ENCODE measurements around the gene FKBP4. TPM values are rescaled to one million over a fixed set of nuclear protein-coding genes. Genes with fewer than 3 reads are reported as not detected.

The FKBP4 gene
- total RNA-seq, 2 donors from 2014 or later, result 25.6 to 29.2 TPM

DNA sequence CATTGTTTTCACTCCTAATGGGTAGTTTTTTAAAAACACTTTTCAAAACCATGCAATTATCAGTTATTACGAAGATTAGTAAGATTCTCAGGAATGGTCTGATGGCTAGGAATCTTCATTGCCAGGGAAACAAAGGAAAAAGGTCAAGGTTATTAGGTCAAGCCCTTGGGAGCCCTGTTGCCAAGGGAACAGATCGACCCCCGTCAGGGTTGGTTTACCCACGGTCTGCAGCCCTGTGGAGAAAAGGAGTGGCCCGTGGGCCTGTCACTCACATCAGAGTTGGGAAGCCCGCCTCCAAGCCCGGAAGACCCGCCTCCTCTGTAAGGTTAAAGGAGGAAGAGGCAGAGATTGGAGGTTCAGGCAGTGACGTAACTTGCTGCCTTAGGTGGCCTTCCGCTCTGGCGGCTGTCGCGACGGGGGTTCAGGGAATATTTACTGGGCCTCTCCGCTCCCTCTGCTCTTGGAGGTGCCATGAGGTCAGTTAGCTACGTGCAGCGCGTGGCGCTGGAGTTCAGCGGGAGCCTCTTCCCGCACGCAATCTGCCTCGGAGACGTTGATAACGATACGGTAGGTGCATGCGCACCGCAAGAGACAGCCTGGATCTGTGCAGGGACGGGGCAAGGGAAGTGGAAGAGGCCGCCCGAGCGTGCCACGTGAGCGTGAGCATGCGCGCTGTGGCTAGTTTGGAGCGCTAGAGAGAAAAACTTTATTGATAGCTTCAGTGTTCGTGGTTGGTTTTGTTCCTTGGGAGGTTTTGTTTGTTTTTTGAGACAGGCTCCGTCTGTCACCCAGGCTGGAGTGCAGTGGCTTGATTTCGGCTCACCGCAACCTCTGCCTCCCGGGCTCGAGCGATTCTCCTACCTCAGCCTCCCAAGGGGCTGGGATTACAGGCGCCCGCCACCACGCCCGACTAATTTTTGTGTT is 17.8 kb downstream of the FKBP4 start, which contains the start of gene ITFG2:
TSS of gene ITFG2 (plus strand) at position 379 of the 924 bp plus-strand sequence. CDS start at position 472, 93 bp downstream.
- Histone ChIP-seq H3K27ac (peak within 1 kb of the TSS; percentile 93 to 94), H3K27me3 (no peaks in the 10 kb centered on the region), H3K9me3 (no peaks in the 10 kb centered on the region), H3K36me3 (peaks cover 1% of the 10 kb centered on the region), H3K4me3 (peak within 1 kb of the TSS; percentile 76 to 79), H3K4me1 (peaks cover 0 to 23% of the 10 kb centered on the region in 2 donors)
- peak; percentile 98 for DNase-seq (ENCODE audit: low spot score)
- TF ChIP-seq, protein P1, sequence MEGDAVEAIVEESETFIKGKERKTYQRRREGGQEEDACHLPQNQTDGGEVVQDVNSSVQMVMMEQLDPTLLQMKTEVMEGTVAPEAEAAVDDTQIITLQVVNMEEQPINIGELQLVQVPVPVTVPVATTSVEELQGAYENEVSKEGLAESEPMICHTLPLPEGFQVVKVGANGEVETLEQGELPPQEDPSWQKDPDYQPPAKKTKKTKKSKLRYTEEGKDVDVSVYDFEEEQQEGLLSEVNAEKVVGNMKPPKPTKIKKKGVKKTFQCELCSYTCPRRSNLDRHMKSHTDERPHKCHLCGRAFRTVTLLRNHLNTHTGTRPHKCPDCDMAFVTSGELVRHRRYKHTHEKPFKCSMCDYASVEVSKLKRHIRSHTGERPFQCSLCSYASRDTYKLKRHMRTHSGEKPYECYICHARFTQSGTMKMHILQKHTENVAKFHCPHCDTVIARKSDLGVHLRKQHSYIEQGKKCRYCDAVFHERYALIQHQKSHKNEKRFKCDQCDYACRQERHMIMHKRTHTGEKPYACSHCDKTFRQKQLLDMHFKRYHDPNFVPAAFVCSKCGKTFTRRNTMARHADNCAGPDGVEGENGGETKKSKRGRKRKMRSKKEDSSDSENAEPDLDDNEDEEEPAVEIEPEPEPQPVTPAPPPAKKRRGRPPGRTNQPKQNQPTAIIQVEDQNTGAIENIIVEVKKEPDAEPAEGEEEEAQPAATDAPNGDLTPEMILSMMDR (IDR thresholded peaks at IDR 0.05), result peak in 1 of 2 donors; percentile 9

DNA sequence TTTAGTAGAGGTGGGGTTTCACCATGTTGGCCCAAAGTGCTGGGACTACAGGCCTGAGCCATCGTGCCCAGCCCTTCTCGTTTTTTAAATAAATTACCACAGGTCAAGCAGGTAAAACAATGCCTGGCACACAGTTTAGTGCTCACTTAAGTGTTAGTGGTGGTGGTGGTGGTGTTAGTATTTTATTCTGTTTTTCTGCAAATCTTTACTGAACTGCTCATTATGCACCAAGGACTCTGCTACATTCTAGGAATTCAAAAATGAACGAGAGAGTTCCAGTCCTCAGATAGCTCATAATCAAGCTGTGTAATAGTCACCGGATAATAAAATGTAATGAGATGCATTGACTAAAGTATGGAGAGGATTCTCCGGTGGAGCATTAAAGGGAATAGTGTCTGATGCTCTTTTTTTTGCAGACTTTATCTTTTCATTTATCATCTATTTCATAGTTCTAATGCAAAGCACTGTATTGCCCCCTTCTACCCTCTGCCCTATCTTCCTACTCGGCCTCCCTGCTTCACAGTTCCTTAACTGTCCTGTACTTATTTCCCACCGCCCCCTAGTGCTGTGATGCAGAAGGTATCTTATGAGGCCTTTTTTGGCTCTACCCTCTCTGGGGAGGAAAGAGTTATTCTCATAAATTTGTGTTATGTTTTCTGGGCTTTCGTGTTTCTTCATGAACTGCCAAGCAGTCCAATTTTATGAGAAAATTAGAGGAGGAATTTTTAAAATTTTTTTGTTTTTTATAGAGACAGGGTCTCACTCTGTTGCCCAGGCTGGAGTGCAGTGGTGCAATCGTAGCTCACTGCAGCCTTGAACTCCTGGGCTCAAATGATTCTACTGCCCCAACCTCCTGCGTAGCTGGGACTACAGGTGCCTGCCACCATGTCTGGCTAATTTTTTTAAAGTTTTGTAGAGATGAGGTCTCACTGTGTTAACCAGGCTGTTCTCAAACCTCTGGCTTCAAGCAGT is 18.7 kb downstream of the FKBP4 start:
- H3K9me3 ChIP-seq, result no peaks in the 10 kb centered on the region
- H3K4me3 ChIP-seq, result peak overlapping the region; percentile 76 to 79
- H3K36me3 ChIP-seq, result peaks cover 11% of the 10 kb centered on the region
- H3K4me1 ChIP-seq, result peaks cover 0 to 23% of the 10 kb centered on the region in 2 donors
- no peak for DNase-seq (ENCODE audit: low spot score)
- H3K27me3 ChIP-seq, result no peaks in the 10 kb centered on the region
- peak overlapping the region; percentile 93 to 94 for H3K27ac ChIP-seq
- TF ChIP-seq, protein P1 (IDR thresholded peaks at IDR 0.05), result peak in 1 of 2 donors; percentile 66

DNA sequence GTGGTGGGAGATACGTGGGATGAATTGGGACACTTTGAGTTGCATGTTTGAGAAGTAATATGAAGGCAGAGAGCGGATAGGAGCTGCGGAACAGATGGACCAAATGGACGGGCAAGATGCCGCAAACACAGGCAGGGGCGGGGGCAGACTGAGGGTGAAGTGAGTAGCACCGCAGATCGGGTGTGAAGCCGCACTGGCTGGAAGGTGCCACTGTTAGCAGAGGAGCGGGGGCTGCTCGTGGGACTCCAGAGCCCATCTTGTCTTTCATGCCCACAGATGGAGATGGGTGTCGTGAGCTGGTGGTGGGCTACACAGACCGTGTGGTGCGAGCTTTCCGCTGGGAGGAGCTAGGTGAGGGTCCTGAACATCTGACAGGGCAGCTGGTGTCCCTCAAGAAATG is 25.0 kb downstream of the FKBP4 start:
- Histone ChIP-seq H3K27ac (no peak overlapping the region), H3K4me3 (no peak overlapping the region), H3K27me3 (no peaks in the 10 kb centered on the region), H3K36me3 (peaks cover 64% of the 10 kb centered on the region), H3K9me3 (no peaks in the 10 kb centered on the region), H3K4me1 (no peaks in the 10 kb centered on the region)
- TF ChIP-seq, protein P1 (IDR thresholded peaks at IDR 0.05), result no peak
- DNase-seq (ENCODE audit: low spot score), result no peak

DNA sequence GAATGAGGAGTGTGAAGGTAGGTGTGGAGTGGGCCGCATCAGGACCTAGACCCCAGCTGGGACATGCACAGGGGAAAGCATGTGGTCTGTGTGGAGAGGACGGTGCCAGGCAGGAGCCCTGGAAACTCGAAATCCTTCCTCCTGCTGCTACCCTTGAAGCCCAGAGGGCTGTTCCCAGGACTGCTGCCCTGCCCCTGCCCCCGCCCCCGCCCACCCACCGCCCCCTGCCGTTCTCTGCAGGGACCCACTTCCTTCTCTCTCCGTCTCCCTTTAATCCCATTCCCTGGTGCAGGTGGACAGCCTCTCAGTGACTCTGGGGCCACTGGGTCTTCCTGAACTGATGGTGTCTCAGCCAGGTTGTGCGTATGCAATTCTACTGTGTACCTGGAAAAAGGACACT is 25.7 kb downstream of the FKBP4 start:
- peaks cover 68% of the 10 kb centered on the region for H3K36me3 ChIP-seq
- no peaks in the 10 kb centered on the region for H3K4me1 ChIP-seq
- DNase-seq (ENCODE audit: low spot score), result no peak
- H3K27ac ChIP-seq, result no peak overlapping the region
- no peak overlapping the region for H3K4me3 ChIP-seq
- TF ChIP-seq, protein P1 (IDR thresholded peaks at IDR 0.05), result no peak
- no peaks in the 10 kb centered on the region for H3K27me3 ChIP-seq
- no peaks in the 10 kb centered on the region for H3K9me3 ChIP-seq

GRCh38 chr12:2823483-2823882 is 28.7 kb downstream of the FKBP4 start:
- no peaks in the 10 kb centered on the region for H3K4me1 ChIP-seq
- H3K9me3 ChIP-seq, result no peaks in the 10 kb centered on the region
- no peaks in the 10 kb centered on the region for H3K27me3 ChIP-seq
- TF ChIP-seq, protein P1 (IDR thresholded peaks at IDR 0.05), result no peak
- no peak overlapping the region for H3K4me3 ChIP-seq
- no peak for DNase-seq (ENCODE audit: low spot score)
- H3K27ac ChIP-seq, result no peak overlapping the region
- H3K36me3 ChIP-seq, result peaks cover 89% of the 10 kb centered on the region
